ENCODE measurements around the gene ZNF74.
"Not testable (repeated sequence)": the region's sequence is repeated elsewhere in the genome, so short reads cannot be mapped to it uniquely, and the experiment has no call there.

ZNF74 gene

GRCh38 chr22:20442485-20443284 lies 48.7 kb downstream of the ZNF74 start:
- no peak overlapping the region for H3K27ac ChIP-seq (ENCODE audit: insufficient read depth, low read length, poor library complexity, severe bottlenecking)
- no peak for DNase-seq
- H3K36me3 ChIP-seq (ENCODE audit: control insufficient read depth, insufficient read depth, low read length) = peaks cover 25% of the 10 kb centered on the region
- peaks cover 7% of the 10 kb centered on the region for H3K4me1 ChIP-seq (ENCODE audit: control insufficient read depth, insufficient read depth, low read length, poor library complexity, severe bottlenecking)
- peaks cover 4% of the 10 kb centered on the region for H3K27me3 ChIP-seq (replicated peaks; ENCODE audit: control insufficient read depth, insufficient read depth, low read length, poor library complexity, severe bottlenecking)
- no peak overlapping the region for H3K4me3 ChIP-seq (ENCODE audit: insufficient read depth, low read depth, low read length, poor library complexity, severe bottlenecking)
- no peaks in the 10 kb centered on the region for H3K9me3 ChIP-seq (ENCODE audit: control insufficient read depth, low read length)

DNA sequence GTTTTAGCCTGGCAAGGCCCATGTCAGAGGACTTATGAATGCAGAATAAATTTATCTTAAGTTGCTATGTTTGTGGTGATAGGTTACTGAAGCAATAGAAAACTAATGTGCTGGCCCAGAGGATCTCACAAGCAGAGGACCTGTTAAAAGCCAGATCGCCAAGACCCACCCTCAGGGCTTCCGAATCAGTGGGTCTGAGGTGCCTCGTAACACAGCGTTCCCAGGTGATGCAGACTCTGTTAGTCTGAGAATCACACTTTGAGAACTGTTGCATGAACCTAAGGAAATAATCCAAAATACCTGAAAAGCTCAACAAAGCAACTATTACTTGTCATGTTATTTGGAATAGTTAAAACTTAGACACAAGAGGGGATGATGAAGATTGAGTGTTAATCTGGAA lies 50.4 kb downstream of the ZNF74 start:
- Histone ChIP-seq H3K27me3 (replicated peaks; ENCODE audit: control insufficient read depth, insufficient read depth, low read length, poor library complexity, severe bottlenecking) (no peaks in the 10 kb centered on the region), H3K9me3 (ENCODE audit: control insufficient read depth, low read length) (no peaks in the 10 kb centered on the region), H3K36me3 (ENCODE audit: control insufficient read depth, insufficient read depth, low read length) (peaks cover 25% of the 10 kb centered on the region), H3K27ac (ENCODE audit: insufficient read depth, low read length, poor library complexity, severe bottlenecking) (no peak overlapping the region), H3K4me1 (ENCODE audit: control insufficient read depth, insufficient read depth, low read length, poor library complexity, severe bottlenecking) (no peaks in the 10 kb centered on the region), H3K4me3 (ENCODE audit: insufficient read depth, low read depth, low read length, poor library complexity, severe bottlenecking) (no peak overlapping the region)
- DNase-seq = no peak

DNA sequence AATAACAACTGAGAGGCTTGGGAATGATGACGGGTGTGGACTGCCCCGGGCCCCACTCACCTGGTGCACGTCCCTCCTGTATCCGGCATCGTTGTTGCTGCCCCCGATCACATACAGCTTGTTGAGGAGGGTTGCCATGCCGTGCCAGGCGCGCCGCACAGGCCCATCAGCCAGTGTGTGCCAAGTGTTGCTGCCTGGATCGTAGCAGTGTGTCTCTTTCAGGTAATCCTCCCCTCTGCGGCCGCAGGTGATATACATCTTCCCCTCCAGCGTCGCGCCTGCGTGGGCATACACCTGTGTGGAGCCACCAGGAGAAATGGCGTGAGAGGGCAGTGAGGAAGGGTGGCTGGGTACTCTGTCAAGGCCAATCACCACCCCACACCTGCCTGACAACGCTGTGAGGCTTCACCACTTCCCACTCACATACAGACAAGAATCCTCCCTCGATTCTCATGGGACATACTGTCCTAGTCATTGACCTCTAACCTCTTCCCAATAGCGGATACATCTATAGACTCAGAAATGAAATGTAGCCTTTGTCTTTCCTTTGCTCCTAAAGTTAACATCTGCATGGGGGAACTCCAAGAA lies 52.5 kb downstream of the ZNF74 start:
- Histone ChIP-seq H3K36me3 (ENCODE audit: control insufficient read depth, insufficient read depth, low read length) (peaks cover 25% of the 10 kb centered on the region), H3K27ac (ENCODE audit: insufficient read depth, low read length, poor library complexity, severe bottlenecking) (no peak overlapping the region)

DNA sequence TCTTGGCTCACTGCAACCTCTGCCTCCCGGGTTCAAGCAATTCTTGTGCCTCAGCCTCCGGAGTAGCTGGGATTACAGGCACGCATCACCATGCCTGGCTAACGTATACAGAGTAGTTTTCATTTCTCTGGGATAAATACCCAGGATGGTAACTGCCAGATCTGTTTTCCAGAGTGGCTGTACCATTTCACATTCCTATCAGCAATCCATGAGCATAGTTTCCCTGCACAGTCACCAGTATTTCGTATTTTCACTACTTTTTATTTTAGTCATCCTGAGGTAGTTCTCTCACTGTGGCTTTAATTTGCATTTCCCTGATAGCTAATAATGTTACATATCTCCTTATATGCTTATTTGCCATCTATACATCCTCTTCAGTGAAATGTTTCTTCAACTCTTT lies 54.7 kb downstream of the ZNF74 start:
- DNase-seq = no peak

More for the DNA sequence above, 52.5 kb downstream of the ZNF74 start:
- H3K27me3 ChIP-seq (replicated peaks; ENCODE audit: control insufficient read depth, insufficient read depth, low read length, poor library complexity, severe bottlenecking) = no peaks in the 10 kb centered on the region
- no peaks in the 10 kb centered on the region for H3K9me3 ChIP-seq (ENCODE audit: control insufficient read depth, low read length)
- no peak overlapping the region for H3K4me3 ChIP-seq (ENCODE audit: insufficient read depth, low read depth, low read length, poor library complexity, severe bottlenecking)
- H3K4me1 ChIP-seq (ENCODE audit: control insufficient read depth, insufficient read depth, low read length, poor library complexity, severe bottlenecking) = no peaks in the 10 kb centered on the region
- no peak for DNase-seq

DNA sequence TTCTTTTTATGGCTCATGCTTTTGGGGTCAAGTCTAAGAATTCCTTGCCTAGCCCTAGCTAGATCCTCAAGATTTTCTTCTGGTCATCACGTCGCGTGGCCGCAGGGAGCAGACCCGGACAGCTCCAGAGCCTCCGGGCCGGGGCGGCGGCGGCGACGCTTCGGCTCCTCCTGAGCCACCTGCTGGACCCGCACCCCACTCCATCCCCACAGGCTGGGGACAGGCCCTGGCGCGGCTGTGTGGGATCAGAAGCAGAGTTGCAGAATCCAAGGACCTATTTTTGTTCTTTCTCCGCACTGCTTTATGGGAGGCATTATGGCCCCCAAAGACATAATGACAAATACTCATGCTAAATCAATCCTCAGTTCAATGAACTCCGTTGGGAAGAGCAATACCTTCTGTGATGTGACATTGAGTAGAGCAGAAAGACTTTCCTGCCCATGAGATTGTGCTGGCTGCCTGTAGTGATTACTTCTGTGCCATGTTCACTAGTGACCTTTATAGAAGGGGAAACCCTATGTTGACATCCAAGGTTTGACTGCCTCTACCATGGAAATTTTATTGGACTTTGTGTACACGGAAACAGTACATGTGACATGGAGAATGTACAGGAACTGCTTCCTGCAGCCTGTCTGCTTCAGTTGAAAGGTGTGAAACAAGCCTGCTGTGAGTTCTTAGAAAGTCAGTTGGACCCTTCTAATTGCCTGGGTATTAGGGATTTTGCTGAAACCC lies 56.0 kb downstream of the ZNF74 start:
- no peak overlapping the region for H3K27ac ChIP-seq (ENCODE audit: insufficient read depth, low read length, poor library complexity, severe bottlenecking)
- no peak for DNase-seq
- peaks cover 11% of the 10 kb centered on the region for H3K36me3 ChIP-seq (ENCODE audit: control insufficient read depth, insufficient read depth, low read length)
- no peaks in the 10 kb centered on the region for H3K4me1 ChIP-seq (ENCODE audit: control insufficient read depth, insufficient read depth, low read length, poor library complexity, severe bottlenecking)
- H3K9me3 ChIP-seq (ENCODE audit: control insufficient read depth, low read length) = no peaks in the 10 kb centered on the region
- no peaks in the 10 kb centered on the region for H3K27me3 ChIP-seq (replicated peaks; ENCODE audit: control insufficient read depth, insufficient read depth, low read length, poor library complexity, severe bottlenecking)
- H3K4me3 ChIP-seq (ENCODE audit: insufficient read depth, low read depth, low read length, poor library complexity, severe bottlenecking) = no peak overlapping the region

More for the DNA sequence above, 54.7 kb downstream of the ZNF74 start:
- H3K27ac ChIP-seq (ENCODE audit: insufficient read depth, low read length, poor library complexity, severe bottlenecking) = no peak overlapping the region
- H3K36me3 ChIP-seq (ENCODE audit: control insufficient read depth, insufficient read depth, low read length) = peaks cover 11% of the 10 kb centered on the region
- no peaks in the 10 kb centered on the region for H3K9me3 ChIP-seq (ENCODE audit: control insufficient read depth, low read length)
- no peaks in the 10 kb centered on the region for H3K4me1 ChIP-seq (ENCODE audit: control insufficient read depth, insufficient read depth, low read length, poor library complexity, severe bottlenecking)
- no peak overlapping the region for H3K4me3 ChIP-seq (ENCODE audit: insufficient read depth, low read depth, low read length, poor library complexity, severe bottlenecking)
- H3K27me3 ChIP-seq (replicated peaks; ENCODE audit: control insufficient read depth, insufficient read depth, low read length, poor library complexity, severe bottlenecking) = no peaks in the 10 kb centered on the region

DNA sequence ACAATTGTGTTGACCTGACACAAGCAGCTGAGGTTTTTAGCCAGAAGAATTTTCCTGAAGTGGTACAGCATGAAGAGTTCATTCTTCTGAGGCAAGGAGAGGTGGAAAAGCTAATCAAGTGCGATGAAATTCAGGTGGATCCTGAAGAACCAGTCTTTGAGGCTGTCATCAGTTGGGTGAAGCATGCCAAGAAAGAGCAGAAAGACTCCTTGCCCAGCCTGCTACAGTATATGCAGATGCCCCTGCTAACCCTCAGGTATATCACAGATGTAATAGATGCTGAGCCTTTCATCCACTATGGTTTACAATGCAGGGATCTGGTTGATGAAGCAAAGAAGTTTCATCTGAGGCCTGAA lies 56.6 kb downstream of the ZNF74 start:
- H3K4me1 ChIP-seq (ENCODE audit: control insufficient read depth, insufficient read depth, low read length, poor library complexity, severe bottlenecking) = no peaks in the 10 kb centered on the region
- peaks cover 10% of the 10 kb centered on the region for H3K36me3 ChIP-seq (ENCODE audit: control insufficient read depth, insufficient read depth, low read length)
- no peaks in the 10 kb centered on the region for H3K9me3 ChIP-seq (ENCODE audit: control insufficient read depth, low read length)
- no peak overlapping the region for H3K27ac ChIP-seq (ENCODE audit: insufficient read depth, low read length, poor library complexity, severe bottlenecking)
- H3K27me3 ChIP-seq (replicated peaks; ENCODE audit: control insufficient read depth, insufficient read depth, low read length, poor library complexity, severe bottlenecking) = no peaks in the 10 kb centered on the region
- no peak for DNase-seq
- no peak overlapping the region for H3K4me3 ChIP-seq (ENCODE audit: insufficient read depth, low read depth, low read length, poor library complexity, severe bottlenecking)

GRCh38 chr22:20451129-20451778 lies 57.3 kb downstream of the ZNF74 start:
- not testable (repeated sequence) for H3K36me3 ChIP-seq (ENCODE audit: control insufficient read depth, insufficient read depth, low read length); H3K9me3 ChIP-seq (ENCODE audit: control insufficient read depth, low read length); H3K4me1 ChIP-seq (ENCODE audit: control insufficient read depth, insufficient read depth, low read length, poor library complexity, severe bottlenecking); H3K27ac ChIP-seq (ENCODE audit: insufficient read depth, low read length, poor library complexity, severe bottlenecking); H3K4me3 ChIP-seq (ENCODE audit: insufficient read depth, low read depth, low read length, poor library complexity, severe bottlenecking); DNase-seq; H3K27me3 ChIP-seq (replicated peaks; ENCODE audit: control insufficient read depth, insufficient read depth, low read length, poor library complexity, severe bottlenecking)

- H3K27ac ChIP-seq (ENCODE audit: insufficient read depth, low read length, poor library complexity, severe bottlenecking) = no peak overlapping the region
- no peak for DNase-seq
- no peaks in the 10 kb centered on the region for H3K36me3 ChIP-seq (ENCODE audit: control insufficient read depth, insufficient read depth, low read length)
- no peaks in the 10 kb centered on the region for H3K27me3 ChIP-seq (replicated peaks; ENCODE audit: control insufficient read depth, insufficient read depth, low read length, poor library complexity, severe bottlenecking)
- H3K4me1 ChIP-seq (ENCODE audit: control insufficient read depth, insufficient read depth, low read length, poor library complexity, severe bottlenecking) = peaks cover 4% of the 10 kb centered on the region
- H3K4me3 ChIP-seq (ENCODE audit: insufficient read depth, low read depth, low read length, poor library complexity, severe bottlenecking) = no peak overlapping the region
- H3K9me3 ChIP-seq (ENCODE audit: control insufficient read depth, low read length) = no peaks in the 10 kb centered on the region
Measured at GRCh38 chr22:20451920-20452319, 58.0 kb downstream of the ZNF74 start.

DNA sequence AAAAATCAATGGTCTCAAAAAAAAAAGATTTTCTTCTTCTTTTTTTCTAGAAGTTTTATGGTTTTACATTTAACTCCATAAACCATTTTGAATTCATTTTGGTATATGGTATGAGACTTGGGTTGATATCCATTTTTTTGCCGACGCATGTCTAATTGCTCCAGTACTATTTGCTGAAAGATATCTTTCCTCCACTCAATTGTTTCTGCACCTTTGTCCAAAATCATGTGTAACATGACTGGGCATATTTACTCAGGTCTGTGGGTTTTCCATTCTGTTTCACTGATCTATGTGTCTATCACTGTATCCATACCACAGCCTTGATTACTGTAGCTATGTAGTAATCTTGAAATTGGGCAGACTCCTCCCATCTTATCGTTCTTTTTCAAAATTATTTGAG lies 59.3 kb downstream of the ZNF74 start:
- no peak overlapping the region for H3K4me3 ChIP-seq (ENCODE audit: insufficient read depth, low read depth, low read length, poor library complexity, severe bottlenecking)
- H3K27me3 ChIP-seq (replicated peaks; ENCODE audit: control insufficient read depth, insufficient read depth, low read length, poor library complexity, severe bottlenecking) = no peaks in the 10 kb centered on the region
- no peak for DNase-seq
- no peaks in the 10 kb centered on the region for H3K36me3 ChIP-seq (ENCODE audit: control insufficient read depth, insufficient read depth, low read length)
- no peak overlapping the region for H3K27ac ChIP-seq (ENCODE audit: insufficient read depth, low read length, poor library complexity, severe bottlenecking)
- H3K9me3 ChIP-seq (ENCODE audit: control insufficient read depth, low read length) = no peaks in the 10 kb centered on the region
- H3K4me1 ChIP-seq (ENCODE audit: control insufficient read depth, insufficient read depth, low read length, poor library complexity, severe bottlenecking) = peaks cover 4% of the 10 kb centered on the region

DNA sequence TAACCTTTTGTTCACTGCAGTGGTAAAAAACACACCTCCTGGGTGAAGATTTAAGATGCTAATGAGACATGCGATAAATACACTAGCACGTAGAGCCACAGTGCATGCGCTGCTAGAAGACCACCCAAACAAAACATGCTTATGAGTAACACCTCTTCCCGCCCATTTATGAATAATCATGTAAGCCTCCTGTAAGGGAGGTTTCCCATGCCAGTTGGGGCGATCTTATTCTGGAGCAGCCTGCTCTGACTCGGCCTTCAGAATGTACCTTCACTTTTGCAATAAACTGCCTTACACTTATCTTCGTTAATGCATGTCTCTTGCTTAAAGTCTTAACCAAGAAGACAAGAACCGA lies 61.7 kb downstream of the ZNF74 start:
- Histone ChIP-seq H3K27me3 (replicated peaks; ENCODE audit: control insufficient read depth, insufficient read depth, low read length, poor library complexity, severe bottlenecking) (no peaks in the 10 kb centered on the region), H3K36me3 (ENCODE audit: control insufficient read depth, insufficient read depth, low read length) (peaks cover 6% of the 10 kb centered on the region), H3K27ac (ENCODE audit: insufficient read depth, low read length, poor library complexity, severe bottlenecking) (no peak overlapping the region), H3K9me3 (ENCODE audit: control insufficient read depth, low read length) (no peaks in the 10 kb centered on the region), H3K4me1 (ENCODE audit: control insufficient read depth, insufficient read depth, low read length, poor library complexity, severe bottlenecking) (peaks cover 4% of the 10 kb centered on the region), H3K4me3 (ENCODE audit: insufficient read depth, low read depth, low read length, poor library complexity, severe bottlenecking) (no peak overlapping the region)
- DNase-seq = no peak
